HG03108 (cell line): ENCODE data around the gene NXT1.

Experiments
- ATAC-seq: cut with Tn5 transposase; IDR thresholded peaks from one replicate; pipeline ENCODE4 v1.9.1; 2021; ENCODE audit warnings: moderate library complexity; ENCODE audit not compliant: unreplicated experiment

Gene NXT1

DNA sequence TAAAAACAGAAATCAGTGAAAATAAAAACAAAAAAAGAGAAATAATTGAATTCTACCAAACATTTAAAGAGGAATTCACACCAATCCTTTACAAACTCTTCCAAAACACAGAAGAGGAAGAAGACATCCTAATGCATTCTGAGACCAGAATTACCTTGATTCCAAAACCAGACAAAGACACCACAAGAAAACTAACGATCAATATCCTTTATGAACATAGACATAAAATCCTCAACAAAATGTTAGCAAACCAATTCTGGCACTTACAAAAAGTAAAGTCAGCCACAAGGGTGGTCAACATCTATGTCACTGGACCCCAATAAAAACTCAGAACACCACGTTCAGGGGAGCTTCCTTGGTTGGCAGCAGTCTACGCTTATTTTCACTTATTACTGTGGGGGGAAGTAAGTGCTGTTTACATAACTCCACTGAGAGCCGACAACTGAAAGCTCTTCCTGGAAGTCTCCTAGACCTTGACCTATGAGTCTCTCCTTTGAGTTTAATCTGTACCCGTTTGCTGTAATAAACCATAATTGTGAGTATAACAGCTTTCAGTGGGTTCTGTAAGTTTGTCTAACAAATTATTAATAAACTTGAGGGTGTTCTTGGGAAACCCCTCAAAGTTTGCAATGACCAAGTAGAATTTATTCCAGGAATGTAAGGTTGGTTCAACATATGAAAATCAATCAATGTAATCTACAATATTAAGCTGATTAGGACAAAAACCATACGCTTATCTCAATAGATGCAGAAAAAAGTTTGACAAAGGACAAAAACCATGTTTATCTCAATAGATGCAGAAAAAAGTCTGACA lies 35.9 kb downstream of the NXT1 start:
- ATAC-seq, result no peak

DNA sequence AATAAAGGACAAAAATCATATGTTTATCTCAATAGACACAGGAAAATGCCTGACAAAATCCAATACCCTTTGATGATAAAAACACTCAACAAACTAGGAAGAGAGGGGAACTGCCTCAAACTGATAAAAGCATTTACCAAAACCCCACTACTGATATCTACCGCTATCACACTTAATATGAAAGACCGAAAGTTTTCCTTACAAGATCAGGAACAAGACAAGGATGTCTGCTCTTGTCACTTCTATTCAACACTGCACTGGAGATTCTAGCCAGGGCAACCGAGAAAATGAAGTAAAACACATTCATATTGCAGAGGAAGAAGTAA lies 36.5 kb downstream of the NXT1 start:
- ATAC-seq, result no peak

DNA sequence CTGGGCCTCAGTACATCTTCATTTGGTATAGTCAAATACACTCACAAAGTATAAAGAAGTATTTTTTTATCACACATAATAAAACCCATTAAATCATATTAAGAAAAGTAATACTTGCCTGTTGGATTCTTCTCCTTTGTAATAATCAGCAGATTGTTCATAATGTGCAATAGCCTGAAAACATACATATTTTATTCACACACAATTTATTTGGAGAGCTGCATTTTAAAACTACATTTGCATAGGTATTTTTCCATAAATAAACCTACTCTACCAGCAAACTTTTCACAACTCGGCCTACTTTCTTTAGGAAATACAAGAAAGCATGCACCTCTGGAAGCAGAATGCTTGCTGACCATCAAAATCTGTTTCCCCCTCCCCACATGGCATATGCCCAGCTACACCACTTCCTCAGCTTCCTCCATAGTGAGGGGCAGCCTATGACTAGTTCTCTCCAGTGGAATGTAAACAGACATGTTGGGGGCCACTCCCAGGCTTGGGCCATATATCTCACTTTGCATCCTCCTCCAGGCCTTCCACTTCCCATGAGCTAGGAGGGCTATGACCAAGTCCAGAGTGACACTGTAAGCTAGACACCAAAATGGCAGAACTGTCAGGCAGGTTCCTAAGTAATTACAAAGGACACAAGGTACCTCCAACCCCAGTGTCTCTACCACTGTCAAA lies 39.6 kb downstream of the NXT1 start:
- ATAC-seq, result no peak

DNA sequence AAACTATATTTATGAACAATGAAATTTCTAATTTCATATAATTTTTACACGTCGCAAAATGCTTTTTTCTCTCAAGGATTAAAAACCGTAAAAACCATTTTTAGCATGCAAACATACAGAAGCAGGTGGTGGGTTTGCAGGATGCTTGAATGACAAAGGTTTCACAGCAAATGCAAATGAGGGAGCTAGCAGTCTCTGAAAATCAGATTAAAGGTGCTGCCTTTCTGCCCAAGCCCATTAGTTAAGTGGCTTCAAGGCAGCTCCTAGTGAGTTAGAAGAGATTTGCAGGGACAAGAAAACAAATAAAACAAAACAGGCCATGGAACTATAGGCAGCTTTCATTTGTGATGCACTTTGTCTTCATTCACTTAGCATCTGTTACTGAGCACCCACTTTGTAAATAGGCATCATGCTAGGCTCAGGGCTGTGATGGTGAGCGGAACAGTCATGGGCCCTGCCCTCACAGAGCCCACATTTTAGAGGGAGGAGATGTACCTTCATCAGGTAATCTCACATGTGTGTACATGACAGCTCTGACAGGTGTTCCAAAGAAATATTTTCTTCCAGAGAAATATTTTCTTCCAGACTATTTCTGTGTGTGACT lies 41.2 kb downstream of the NXT1 start:
- no peak for ATAC-seq

DNA sequence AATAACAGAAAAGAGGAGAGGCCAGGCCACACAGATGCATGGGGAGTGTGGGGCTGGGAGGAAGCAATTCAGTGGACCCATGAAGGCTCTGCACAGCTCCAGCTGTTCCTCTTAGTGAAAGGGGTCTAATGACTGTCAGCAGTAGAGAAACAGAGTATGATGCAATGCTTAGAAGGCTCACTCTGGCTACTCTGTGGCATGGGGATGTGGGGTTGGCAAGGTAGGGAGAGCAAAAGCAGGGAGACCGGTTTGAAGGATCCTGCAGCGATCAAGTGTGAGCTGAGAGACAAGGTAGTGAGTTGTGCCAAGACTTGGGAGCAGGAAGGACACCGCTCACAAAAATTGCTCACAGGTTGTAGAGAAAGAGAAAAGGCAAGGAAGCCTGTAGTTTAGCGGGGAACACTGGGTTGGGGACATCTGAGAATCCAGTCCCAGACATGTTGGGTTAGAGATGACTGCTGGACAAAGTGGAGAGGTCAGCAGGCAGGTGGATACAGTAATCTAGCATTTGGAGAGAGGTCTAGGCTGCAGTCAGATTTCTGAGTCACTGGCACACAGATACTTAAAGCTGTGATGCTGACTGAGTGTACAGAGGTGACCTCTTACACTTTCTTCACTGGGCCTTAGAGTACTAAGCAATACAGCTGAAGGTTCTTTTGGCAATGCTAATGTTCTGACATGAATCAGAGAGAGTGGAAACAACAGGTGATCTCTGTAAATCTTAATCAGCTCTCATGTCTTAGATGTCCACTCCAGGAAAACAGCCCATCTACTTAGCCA lies 43.6 kb downstream of the NXT1 start:
- ATAC-seq, result no peak

DNA sequence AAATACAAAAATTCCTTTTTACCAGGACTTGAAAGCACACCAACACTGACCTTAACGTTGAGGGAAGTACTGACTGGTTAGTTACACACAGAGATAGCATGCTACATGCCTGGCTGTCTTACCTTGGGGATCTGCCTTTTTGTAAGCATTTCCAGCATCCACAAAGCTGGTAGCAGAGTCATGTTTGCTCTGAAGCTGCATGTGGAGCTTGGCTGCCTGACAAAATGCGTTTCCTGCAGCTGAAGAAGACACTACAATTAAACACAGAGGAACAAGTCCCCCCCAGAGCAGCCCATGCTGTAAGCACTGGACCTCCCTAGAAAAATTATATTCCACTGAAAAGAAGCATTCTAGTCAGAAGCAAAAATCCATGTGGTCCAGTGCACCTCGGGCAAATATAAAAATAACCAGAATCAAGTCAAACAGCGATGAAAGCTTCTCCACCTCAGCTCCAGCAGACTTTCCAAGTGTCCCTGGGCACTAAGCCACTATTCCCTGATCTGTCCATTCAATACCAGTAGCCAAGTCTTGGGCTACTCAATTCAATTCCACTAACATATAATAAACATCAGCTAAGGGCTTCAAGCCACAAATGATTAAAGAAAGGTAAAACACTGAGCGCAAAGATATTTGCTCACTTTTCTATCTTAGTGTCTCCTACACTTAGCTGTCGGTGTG lies 46.5 kb downstream of the NXT1 start:
- ATAC-seq, result no peak

DNA sequence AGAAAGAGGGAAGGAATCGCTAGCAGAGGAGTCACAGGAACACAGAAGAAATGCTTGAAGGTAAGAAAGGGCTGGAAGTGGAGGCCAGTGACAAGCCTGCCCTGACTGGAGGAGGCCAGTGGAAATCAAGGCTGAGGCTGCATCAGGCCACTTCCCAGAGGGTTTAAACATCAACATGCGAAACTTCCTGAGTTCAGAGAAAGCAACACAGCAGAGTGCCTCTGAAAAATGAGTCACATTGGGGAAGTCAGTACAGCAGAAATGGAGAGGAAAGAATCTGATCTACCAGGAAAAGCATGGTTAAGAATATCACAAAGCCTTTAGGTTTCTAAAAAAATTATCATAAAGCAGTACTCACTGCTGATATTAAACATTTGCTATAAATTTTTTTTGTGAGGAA lies 47.4 kb downstream of the NXT1 start:
- ATAC-seq, result no peak

DNA sequence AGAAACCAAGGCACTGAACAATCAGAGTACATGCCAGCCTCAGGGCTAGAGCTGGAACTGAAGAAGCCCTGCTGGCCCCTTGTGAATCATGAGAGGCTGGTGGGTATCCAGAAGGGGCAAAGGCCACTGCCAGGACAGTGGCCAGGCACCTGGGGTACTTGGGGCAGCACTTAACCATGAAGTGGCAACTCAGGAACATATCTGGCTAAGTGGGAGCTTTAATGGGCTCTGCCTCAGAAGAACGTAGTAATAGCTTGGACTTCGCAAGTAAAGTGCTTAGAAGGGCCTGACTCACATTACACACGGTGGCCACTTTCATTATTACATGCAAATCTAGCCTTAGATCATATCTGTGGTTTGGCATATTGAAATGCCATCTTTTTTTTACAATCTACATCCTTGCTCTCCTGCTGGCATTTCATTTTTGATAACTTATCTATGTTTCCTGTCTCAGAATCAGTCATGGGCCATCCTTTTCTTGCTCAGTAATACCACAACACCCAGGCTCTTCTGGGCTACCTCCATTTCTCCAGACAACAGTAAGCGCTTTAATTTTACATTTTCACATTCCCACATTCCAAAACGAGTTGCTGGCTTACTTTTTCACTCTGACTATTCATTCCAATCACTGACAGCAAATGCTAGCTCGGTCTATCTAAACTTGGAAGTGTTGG lies 49.1 kb downstream of the NXT1 start:
- peak; percentile 61 for ATAC-seq

DNA sequence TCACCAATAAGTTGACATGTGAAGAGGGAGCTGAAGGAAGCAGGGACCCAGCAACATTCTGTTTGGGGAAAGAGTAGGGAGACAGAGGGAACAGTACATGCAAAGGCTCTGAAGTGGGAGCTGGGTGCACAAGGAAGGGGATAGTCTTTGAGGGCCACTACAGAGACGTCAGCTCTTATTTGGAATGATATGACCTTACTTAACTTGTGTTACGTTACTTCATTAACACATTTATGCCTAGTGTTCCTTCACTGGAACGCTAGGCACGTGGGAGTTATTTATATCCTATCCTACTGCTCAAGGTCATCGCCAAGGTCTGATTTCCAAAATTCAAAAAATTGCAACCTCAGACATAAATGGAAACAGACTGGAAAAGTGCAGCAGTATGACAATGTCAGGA lies 50.5 kb downstream of the NXT1 start:
- no peak for ATAC-seq

DNA sequence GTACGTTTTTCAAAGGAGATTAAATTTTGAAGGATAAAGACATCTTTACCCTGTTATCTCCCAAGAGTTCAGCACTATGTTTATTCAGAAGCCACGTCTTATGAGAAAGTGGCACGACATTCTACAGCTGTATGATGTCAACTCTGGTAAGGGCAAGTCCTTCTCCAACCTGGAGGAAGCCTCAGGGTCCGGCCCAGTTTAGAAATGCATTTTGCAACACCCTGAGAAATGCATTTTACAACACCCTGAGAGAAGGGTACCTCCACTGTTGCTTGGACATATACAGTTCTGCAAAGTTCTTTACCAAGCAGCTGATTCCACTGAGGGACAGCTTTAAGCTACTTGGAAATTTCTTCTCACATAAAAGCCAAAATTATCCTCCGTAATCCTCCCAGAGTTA lies 53.2 kb downstream of the NXT1 start:
- ATAC-seq, result no peak

DNA sequence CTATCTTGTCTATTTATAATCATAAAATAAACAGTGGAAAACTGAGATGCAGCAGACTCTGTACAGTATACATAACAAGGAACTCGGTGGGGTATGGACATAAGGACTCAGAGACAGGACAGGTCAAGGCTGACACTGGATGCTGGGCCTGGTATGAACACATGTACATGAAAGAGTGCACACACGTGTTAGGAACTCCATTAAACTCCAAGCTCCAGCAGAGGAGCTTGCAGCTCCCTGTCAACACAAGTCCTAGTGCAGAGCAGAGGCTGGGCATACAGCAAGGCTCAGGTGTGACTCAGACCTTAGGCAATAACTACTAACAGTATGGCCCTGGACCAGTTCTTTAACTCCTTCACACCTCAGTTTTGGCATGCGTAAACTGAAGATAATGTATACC lies 53.6 kb downstream of the NXT1 start:
- no peak for ATAC-seq
